ENCODE measurements around the gene SPATA1. TPM values are rescaled to one million over a fixed set of nuclear protein-coding genes. Genes with fewer than 3 reads are reported as not detected.
A peak's percentile ranks its signal among the peaks of the same experiment; 100 is the strongest.

The SPATA1 gene
- polyA plus RNA-seq, 1 donor (not counting 4 experiments of a cell fraction or from before 2014, with no cell fraction given): 0.25 TPM

DNA sequence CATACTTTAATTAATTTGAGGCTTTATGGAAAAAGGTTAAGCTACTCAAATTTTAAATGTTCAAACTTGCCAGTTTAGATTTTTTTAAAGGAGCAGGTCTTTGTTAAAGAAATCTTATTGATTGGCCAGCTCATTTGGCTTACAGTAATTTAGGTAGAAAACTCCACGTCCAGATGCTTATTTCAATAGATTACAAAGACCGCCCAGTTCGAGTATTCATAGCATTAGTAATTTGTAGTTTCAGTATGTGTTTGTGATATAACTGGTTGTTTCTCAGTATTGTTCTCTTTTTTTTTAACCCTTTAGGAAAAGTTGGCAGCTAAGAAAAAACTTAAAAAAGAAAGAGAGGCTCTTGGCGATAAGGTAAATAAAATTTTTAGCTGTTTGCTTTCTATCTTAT lies 25.5 kb upstream of the SPATA1 start:
- peaks cover 34% of the 10 kb centered on the region for H3K79me2 ChIP-seq (ENCODE audit: control insufficient read depth, insufficient read depth, low read length)
- no peaks in the 10 kb centered on the region for H3K9me3 ChIP-seq (ENCODE audit: control insufficient read depth, low read depth, low read length)
- FAIRE-seq (no peak), DNase-seq (ENCODE audit: low read depth, low spot score) (no peak)
- H3K27ac ChIP-seq (ENCODE audit: control insufficient read depth, insufficient read depth, low read length): no peak overlapping the region
- H3K4me1 ChIP-seq (ENCODE audit: control insufficient read depth, extremely low read depth, insufficient read depth, low read length): peaks cover 5% of the 10 kb centered on the region
- dilution Hi-C loops (cut with MboI; ENCODE audit: extremely low pct_ligation_motif_present, low sequenced_read_pairs): no loop called here
- no peaks in the 10 kb centered on the region for H4K20me1 ChIP-seq (ENCODE audit: control insufficient read depth, extremely low read depth, insufficient read depth, low read length)
- TF ChIP-seq EZH2 (IDR thresholded peaks at IDR 0.05; ENCODE audit: low read length): no peak
- TF ChIP-seq, protein P1, sequence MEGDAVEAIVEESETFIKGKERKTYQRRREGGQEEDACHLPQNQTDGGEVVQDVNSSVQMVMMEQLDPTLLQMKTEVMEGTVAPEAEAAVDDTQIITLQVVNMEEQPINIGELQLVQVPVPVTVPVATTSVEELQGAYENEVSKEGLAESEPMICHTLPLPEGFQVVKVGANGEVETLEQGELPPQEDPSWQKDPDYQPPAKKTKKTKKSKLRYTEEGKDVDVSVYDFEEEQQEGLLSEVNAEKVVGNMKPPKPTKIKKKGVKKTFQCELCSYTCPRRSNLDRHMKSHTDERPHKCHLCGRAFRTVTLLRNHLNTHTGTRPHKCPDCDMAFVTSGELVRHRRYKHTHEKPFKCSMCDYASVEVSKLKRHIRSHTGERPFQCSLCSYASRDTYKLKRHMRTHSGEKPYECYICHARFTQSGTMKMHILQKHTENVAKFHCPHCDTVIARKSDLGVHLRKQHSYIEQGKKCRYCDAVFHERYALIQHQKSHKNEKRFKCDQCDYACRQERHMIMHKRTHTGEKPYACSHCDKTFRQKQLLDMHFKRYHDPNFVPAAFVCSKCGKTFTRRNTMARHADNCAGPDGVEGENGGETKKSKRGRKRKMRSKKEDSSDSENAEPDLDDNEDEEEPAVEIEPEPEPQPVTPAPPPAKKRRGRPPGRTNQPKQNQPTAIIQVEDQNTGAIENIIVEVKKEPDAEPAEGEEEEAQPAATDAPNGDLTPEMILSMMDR (optimal IDR thresholded peaks at IDR 0.05 in 1 of 3, IDR thresholded peaks at IDR 0.05 in 1 of 3, conservative IDR thresholded peaks at IDR 0.05 in 1 of 3; ENCODE audit: extremely low read depth in 1 of 3, insufficient read depth in 2 of 3, low read length in 3 of 3): no peak
- H2AFZ ChIP-seq (ENCODE audit: control insufficient read depth, low read length): no peak overlapping the region
- peak overlapping the region in 1 of 3 experiments; percentile 91 for H3K4me3 ChIP-seq (ENCODE audit: control insufficient read depth in 2 of 3, extremely low read depth in 1 of 3, insufficient read depth in 2 of 3, low read depth in 1 of 3, low read length in 3 of 3)
- H3K4me2 ChIP-seq (ENCODE audit: control insufficient read depth, extremely low read depth, insufficient read depth, low read depth, low read length): peak overlapping the region; percentile 93
- no peaks in the 10 kb centered on the region for H3K27me3 ChIP-seq (ENCODE audit: control insufficient read depth, extremely low read depth, insufficient read depth, low read length)
- H3K36me3 ChIP-seq (ENCODE audit: control insufficient read depth in 2 of 2, extremely low read depth in 1 of 2, insufficient read depth in 2 of 2, low read length in 2 of 2): peaks cover 1 to 4% of the 10 kb centered on the region in 2 experiments
- H3K9ac ChIP-seq (ENCODE audit: control insufficient read depth, extremely low read depth, insufficient read depth, low read length): no peak overlapping the region
- H3K9me1 ChIP-seq (ENCODE audit: control insufficient read depth, extremely low read depth, insufficient read depth, low read length): no peaks in the 10 kb centered on the region

DNA sequence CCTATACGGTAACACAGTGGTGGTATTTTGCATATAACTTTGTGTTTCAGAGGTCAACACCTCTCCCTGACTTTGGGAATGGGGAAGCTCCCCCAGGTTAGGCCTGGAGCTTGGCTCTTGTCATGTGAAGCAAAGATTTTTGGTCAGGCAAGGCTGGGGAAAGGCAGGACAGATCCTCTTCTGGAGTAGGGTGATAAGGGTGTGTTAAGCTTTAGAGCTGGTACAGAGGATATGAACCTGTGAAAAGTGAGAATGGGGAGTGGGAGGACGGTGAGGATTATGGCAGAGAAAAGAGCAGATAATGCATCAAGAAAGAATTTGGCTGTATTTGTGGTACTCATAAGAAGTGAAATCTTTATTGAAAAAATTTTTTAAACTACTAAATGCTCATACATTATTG lies 24.9 kb upstream of the SPATA1 start:
- Histone ChIP-seq H3K4me1 (ENCODE audit: control insufficient read depth, extremely low read depth, insufficient read depth, low read length) (peaks cover 5% of the 10 kb centered on the region), H3K4me3 (ENCODE audit: control insufficient read depth in 2 of 3, extremely low read depth in 1 of 3, insufficient read depth in 2 of 3, low read depth in 1 of 3, low read length in 3 of 3) (no peak overlapping the region), H3K9me3 (ENCODE audit: control insufficient read depth, low read depth, low read length) (no peaks in the 10 kb centered on the region), H3K9me1 (ENCODE audit: control insufficient read depth, extremely low read depth, insufficient read depth, low read length) (no peaks in the 10 kb centered on the region), H3K79me2 (ENCODE audit: control insufficient read depth, insufficient read depth, low read length) (peaks cover 38% of the 10 kb centered on the region), H4K20me1 (ENCODE audit: control insufficient read depth, extremely low read depth, insufficient read depth, low read length) (no peaks in the 10 kb centered on the region), H3K9ac (ENCODE audit: control insufficient read depth, extremely low read depth, insufficient read depth, low read length) (no peak overlapping the region), H3K36me3 (ENCODE audit: control insufficient read depth in 2 of 2, extremely low read depth in 1 of 2, insufficient read depth in 2 of 2, low read length in 2 of 2) (peaks cover 1 to 4% of the 10 kb centered on the region in 2 experiments), H3K4me2 (ENCODE audit: control insufficient read depth, extremely low read depth, insufficient read depth, low read depth, low read length) (no peak overlapping the region), H2AFZ (ENCODE audit: control insufficient read depth, low read length) (no peak overlapping the region), H3K27me3 (ENCODE audit: control insufficient read depth, extremely low read depth, insufficient read depth, low read length) (no peaks in the 10 kb centered on the region), H3K27ac (ENCODE audit: control insufficient read depth, insufficient read depth, low read length) (no peak overlapping the region)
- TF ChIP-seq EZH2 (IDR thresholded peaks at IDR 0.05; ENCODE audit: low read length): no peak
- TF ChIP-seq, protein P1 (optimal IDR thresholded peaks at IDR 0.05 in 1 of 3, IDR thresholded peaks at IDR 0.05 in 1 of 3, conservative IDR thresholded peaks at IDR 0.05 in 1 of 3; ENCODE audit: extremely low read depth in 1 of 3, insufficient read depth in 2 of 3, low read length in 3 of 3): no peak
- dilution Hi-C loops (cut with MboI; ENCODE audit: extremely low pct_ligation_motif_present, low sequenced_read_pairs): no loop called here
- no peak for DNase-seq (ENCODE audit: low read depth, low spot score)
- no peak for FAIRE-seq

Data from keratinocyte (primary cell).